HG03460 (cell line): ENCODE data around the gene CREBRF.
"Not testable (repeated sequence)": the region's sequence is repeated elsewhere in the genome, so short reads cannot be mapped to it uniquely, and the experiment has no call there.

Experiments used
- ATAC-seq: cut with Tn5 transposase; IDR thresholded peaks from one replicate; pipeline ENCODE4 v1.9.1; 2021; ENCODE audit not compliant: unreplicated experiment

The CREBRF gene

DNA sequence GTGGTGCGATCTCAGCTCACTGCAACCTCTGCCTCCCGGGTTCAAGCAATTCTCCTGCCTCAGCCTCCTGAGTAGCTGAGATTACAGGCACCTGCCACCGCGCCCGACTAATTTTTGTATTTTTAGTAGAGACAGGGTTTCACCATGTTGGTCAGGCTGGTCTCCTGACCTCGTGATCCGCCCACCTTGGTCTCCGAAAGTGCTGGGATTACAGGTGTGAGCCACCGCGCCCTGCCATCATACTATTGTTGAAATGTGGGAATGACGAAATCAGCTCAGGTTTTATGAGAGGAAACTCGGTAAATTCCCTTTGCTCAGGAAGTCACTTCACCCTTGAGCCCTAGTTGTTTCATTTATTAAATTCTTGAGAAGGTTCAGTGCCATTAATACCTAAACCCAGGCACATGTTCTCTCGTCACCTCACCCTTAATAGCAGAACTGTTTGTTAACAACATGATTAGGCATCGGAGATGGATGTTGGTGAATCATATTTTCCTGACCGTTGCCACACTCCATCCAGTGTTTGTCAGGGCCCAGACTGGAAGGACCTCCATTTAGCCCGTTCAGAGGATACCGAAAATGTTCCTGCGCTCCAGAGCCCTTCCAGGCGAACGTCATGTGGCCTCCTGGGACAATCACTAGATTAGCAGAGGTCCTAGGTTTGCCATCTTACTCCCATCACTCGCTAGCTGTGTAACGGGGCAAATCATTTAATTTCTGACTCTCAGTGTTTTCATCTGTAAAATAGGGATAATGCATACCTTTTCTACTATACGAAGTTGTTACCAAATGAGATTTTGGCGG, 20.0 kb upstream of the CREBRF start:
- peak; percentile 78 for ATAC-seq

GRCh38 chr5:173039188-173039587, 17.0 kb upstream of the CREBRF start:
- no peak for ATAC-seq

DNA sequence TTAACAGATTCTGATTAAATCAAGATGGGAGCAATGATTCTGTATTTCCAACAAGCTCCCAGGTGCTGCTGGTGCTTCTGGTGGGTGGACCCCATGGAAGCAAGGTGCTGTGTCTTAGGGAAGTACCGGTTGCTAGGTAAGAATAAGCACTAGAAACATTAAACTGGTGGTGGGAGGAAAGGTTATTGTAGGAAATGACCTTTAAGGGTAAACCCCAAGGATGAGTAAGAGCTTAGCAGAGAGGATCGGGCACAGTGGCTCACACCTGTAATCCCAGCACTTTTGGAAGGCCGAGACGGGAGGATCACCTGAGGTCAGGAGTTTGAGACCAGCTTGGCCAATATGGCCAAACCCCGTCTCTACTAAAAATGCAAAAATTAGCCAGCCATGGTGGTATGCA, 16.2 kb upstream of the CREBRF start:
- ATAC-seq, result no peak

- ATAC-seq, result no peak
Observed at GRCh38 chr5:173041881-173042762, 14.0 kb upstream of the CREBRF start.

- ATAC-seq, result no peak
Observed at GRCh38 chr5:173042763-173043107, 13.4 kb upstream of the CREBRF start.

DNA sequence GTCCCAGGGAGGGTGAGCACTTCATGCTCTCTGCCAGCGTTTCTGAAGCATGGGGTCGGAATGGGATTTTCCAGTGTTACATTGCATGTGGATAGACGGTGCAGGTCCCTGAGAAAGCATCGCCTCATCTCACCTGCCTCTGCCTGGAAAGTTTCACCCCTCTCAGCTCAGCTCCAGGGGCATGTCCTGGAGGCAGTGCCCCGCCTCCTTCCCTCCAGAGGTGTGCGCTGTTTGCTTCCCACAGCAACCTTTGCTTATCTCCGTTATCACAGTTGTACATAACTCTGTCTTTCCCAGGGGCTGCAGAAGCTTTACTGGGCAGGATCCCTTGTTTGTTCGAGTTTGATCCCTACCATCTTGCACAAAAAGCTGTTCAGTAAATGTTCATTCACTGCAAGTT, 10.7 kb upstream of the CREBRF start:
- ATAC-seq, result no peak

GRCh38 chr5:173047096-173047837, 8.9 kb upstream of the CREBRF start:
- ATAC-seq, result not testable (repeated sequence)

DNA sequence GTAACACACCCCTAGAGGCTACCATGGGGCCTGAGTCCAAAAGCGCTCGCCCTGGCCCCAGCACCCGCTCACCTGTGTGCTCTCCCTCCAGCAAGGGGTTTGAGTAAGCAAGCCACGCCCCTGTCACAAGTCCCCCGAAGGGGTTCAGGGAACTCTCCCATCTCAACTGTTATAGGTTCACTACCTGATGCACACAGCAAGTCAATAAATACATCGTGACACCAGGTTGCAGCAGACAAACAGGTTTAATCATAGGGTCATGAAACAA, 8.4 kb upstream of the CREBRF start:
- ATAC-seq, result no peak

GRCh38 chr5:173050791-173051190, 5.4 kb upstream of the CREBRF start:
- ATAC-seq, result no peak

DNA sequence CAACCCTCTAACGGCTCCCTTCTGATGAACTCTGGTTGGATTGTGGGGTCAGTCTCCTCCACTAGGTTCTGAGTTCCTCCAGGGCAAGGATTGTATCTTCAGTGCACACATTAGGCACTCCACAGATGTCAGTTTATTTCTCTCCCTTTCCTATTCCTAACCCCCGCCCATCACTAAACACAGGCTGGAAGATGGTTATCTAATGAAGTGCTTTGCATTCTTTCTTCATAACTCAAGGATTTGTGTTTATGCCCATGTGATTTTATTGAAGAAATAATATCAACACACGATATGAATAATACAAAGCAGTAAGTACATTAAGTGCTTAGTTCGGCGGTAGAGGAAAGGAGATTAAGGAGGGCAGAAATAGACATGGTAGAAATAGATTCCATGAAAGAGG, 4.4 kb upstream of the CREBRF start:
- no peak for ATAC-seq

GRCh38 chr5:173053041-173053440, 3.1 kb upstream of the CREBRF start:
- ATAC-seq, result no peak

GRCh38 chr5:173055042-173055721, 970 bp upstream of the CREBRF start:
- no peak for ATAC-seq

DNA sequence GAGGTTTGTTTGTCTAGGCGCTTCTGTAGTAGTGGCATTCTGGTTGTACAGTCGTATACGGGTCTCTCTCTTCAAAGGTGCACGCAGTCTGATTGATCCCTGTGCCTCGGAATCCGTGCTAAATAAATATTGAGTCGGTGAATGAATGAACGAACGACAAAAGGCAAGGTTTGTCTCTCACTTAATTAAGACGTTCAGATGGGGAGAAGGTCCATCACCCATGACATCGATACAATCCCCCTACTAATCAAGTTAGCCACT, 500 bp upstream of the CREBRF start:
- ATAC-seq, result no peak

GRCh38 chr5:173056783-173057061, 570 bp downstream of the CREBRF start:
- ATAC-seq, result peak; percentile 30

GRCh38 chr5:173057062-173057924, 1.1 kb downstream of the CREBRF start:
- peak; percentile 80 for ATAC-seq

DNA sequence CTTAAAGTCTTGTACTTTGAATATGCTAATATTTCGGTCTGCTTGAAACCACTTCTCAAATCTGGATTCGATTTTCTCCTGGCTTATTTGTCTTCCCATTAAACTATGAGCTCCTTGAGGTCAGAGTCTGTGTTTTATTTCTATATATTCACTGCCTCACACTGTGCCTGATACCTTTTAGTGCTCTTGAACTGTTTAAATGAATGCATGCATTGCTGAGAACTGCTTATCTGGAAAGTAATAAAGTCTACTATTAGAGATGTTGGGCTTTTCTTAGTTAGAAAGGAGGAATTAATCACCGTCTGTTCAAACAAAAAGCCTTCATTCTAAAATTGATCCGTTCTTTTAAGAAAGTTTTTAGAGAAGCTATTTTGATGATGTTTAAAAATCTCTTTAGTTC, 6.0 kb downstream of the CREBRF start:
- no peak for ATAC-seq

DNA sequence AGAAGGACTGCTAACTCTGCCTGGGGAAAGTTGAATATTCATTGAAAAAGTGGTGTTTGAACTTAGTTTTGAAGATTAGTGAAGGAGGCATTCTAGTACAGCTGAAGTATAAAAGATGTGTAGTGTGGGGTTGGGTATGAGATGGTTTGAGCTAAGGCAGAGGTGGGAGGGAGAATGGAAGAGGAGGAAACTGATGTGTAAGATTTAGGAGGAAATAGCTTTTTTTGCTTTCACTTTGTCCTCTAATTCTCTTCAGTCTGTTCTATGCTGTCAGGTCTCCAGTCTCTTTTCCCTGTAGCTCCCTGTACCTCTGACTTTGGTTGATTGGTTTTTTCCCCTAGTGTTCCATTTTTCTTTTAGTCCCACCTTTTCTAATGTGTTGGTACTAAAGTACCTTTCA, 9.0 kb downstream of the CREBRF start:
- ATAC-seq, result peak; percentile 62

DNA sequence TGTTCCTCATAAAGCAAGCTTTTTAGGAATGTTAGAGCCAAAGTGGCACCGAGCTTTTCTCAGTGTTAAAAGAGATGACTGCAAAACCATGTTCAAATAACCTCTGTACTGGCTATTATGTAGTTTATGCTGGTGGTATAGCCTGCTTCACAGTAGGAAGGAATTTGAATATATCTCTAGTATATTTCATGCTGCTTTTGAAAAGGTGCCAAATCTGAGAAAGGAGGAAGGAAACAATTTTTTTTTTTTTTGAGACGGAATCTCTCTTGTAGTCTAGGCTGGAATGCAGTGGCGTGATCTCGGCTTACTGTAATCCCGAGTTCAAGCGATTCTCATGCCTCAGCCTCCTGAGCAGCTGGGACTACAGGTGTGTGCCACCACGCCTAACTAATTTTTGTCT, 13.5 kb downstream of the CREBRF start:
- ATAC-seq, result no peak

- ATAC-seq, result no peak
Observed at GRCh38 chr5:173075137-173075843, 19.1 kb downstream of the CREBRF start.

- ATAC-seq, result no peak
Observed at GRCh38 chr5:173075970-173076369, 19.8 kb downstream of the CREBRF start.
